Activated CD4-positive, alpha-beta T cell treated with anti-CD3 and anti-CD28 coated beads, Interleukin-2, Interleukin-4, amounts not matched to agents 100 ng/mL and 50 ng/mL, durations not matched to agents 16 hours and 8 hours (primary cell): Measurements from ENCODE around the gene CORIN.
A peak's percentile ranks its signal among the peaks of the same experiment; 100 is the strongest.

Experiments used
- DNase-seq: peaks from one replicate; pipeline ENCODE4 v3.0.0-alpha.2; 2020; ENCODE audit warnings: low spot score

CORIN gene

GRCh38 chr4:47837908-47838294 lies at the start of gene CORIN:
CORIN (minus strand) TSS chr4:47838067; CDS start chr4:47837949, 118 bp downstream.
- DNase-seq: no peak

DNA sequence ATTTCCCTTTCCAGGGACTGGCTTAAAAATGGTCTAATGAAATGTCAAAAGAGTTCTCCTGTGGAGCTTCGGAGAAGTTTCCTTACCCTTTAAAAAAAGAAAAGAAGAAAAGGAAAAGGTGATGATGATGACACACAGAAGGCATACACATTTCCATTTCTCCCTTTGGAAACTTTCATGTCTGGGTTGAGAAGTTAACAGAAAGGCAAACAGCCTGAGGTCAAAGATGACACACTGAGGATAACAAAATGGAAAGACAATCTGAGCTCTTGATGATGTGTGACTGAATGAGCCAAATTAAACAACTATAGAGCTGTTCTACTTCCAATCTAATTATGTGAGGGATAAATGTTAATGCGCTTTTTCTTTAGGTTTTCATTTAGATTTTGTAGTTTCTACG lies 44.4 kb upstream of the CORIN start:
- DNase-seq: no peak

- no peak for DNase-seq
Observed at GRCh38 chr4:47879458-47879857, 41.6 kb upstream of the CORIN start.

GRCh38 chr4:47876784-47877546 lies 39.1 kb upstream of the CORIN start:
- no peak for DNase-seq

GRCh38 chr4:47876310-47876709 lies 38.4 kb upstream of the CORIN start:
- no peak for DNase-seq

- peak; percentile 70 for DNase-seq
Observed at GRCh38 chr4:47873877-47874541, 36.1 kb upstream of the CORIN start.

DNA sequence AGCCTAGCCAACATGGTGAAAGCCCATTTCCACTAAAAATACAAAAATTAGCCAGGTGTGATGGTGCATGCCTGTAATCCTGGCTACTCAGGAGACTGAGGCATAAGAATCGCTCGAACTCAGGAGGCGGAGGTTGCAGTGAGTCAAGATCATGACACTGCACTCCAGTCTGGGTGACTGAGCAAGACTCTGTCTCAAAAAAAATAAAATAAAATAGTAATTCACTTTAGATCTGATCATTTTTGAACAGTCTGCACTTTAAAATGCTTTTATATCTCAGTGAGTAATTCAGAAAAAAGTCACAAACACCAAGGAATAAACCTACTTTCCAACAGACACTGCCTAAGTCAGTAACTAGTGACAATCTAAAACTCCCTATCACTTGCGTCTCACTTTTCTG lies 25.6 kb upstream of the CORIN start:
- DNase-seq: no peak

GRCh38 chr4:47862297-47862696 lies 24.4 kb upstream of the CORIN start:
- DNase-seq: no peak

- DNase-seq: no peak
Observed at GRCh38 chr4:47860305-47860704, 22.4 kb upstream of the CORIN start.

DNA sequence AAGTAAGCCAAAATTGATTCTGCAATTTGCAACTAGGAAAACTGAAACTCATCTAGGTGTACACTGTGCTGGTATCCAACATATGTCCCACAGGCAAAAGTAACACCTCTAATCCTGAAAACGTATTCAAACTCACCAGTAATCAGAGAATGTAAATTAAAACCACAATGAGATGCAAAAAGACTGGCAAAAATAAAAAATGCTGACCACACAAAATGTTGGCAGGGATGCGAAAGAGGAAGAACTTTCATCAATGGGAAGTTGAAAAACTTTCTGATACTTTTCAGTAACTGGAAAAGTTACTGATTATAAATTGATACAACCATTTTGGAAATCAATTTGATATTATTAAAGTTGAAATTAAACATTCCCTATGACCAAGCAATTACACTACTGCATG lies 20.1 kb upstream of the CORIN start:
- DNase-seq: no peak

- no peak for DNase-seq
Observed at GRCh38 chr4:47856713-47857112, 18.8 kb upstream of the CORIN start.

- no peak for DNase-seq
Observed at GRCh38 chr4:47855350-47855749, 17.5 kb upstream of the CORIN start.

DNA sequence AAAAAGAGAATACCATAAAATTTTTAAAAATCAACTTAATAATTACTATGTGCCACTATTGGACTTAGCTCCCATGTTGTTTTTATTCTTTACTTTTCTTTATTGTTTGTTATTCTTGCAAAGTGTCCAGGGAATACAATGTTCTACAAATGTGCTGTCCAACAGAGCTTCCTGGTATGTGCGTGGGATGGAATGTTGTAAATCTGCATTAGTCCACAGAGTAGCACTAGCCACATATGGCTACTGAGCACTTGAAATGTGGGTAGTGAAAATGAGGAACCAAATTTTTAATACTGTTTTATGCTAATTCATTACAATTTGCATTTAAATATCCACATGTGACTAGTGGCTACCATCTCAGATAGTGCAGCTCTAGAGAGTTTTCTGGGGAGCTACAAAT lies 14.3 kb upstream of the CORIN start:
- DNase-seq: no peak

DNA sequence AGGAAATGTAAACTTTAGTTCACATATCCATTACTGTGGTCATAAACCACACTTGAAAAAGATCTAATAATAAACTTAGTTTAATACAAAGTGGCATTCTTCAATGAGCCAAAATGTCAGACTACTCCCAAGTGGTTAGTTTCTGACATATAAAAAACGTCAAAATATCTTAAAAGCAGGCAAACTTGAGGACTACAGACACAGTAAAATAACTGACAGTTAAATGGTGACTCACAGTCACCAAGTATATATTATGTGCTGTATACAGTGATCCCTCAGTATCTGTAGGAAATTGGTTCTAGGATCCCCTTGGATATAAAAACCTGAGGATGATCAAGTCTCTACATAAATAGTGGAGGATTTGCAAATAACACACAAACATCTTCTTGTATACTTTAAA lies 11.6 kb upstream of the CORIN start:
- DNase-seq: no peak

DNA sequence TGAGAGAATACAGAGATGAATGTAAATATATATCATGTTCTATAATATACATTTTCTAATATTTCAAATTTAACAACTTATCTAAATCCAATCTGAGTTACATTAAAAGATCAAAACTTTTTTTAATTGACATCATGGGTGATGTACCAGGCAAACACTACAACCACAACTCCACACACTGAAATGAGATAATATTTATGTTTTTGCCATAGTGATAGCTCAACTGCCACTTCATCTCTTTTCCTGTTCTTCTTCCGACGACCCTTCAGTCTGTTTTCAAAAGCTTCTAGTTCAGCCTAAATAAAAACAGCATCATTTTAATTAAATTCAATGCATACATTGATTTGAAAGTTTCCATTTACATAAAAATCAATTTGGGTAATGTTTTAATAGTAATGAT lies 10.2 kb upstream of the CORIN start:
- DNase-seq: no peak

GRCh38 chr4:47842985-47843384 lies 5.1 kb upstream of the CORIN start:
- DNase-seq: no peak

- DNase-seq: no peak
Observed at GRCh38 chr4:47840291-47840690, 2.4 kb upstream of the CORIN start.

DNA sequence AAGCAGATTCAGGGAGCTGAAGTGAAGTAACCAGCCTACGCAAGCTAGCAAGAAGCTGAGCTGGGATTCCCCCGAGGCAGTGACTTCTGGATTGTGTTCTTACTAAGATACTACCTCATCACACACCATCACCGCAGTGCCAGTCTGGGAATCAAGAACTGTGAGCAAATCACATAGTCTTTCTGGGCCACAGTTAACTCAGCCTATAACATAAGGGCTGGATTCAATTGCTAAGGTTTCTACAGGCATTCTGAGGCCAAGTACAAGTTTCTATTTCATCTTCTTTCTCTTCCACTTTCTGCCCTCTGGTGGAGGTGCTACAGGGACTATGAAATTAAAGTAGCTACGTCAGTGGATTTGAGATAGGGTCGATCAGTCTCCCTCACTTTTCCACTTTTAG lies 1.4 kb upstream of the CORIN start:
- peak; percentile 73 for DNase-seq

- no peak for DNase-seq
Observed at GRCh38 chr4:47838445-47838844, 578 bp upstream of the CORIN start.

GRCh38 chr4:47837094-47837907 lies 566 bp downstream of the CORIN start:
- peak; percentile 19 for DNase-seq

GRCh38 chr4:47836641-47837093 lies 1.2 kb downstream of the CORIN start:
- DNase-seq: peak; percentile 63

DNA sequence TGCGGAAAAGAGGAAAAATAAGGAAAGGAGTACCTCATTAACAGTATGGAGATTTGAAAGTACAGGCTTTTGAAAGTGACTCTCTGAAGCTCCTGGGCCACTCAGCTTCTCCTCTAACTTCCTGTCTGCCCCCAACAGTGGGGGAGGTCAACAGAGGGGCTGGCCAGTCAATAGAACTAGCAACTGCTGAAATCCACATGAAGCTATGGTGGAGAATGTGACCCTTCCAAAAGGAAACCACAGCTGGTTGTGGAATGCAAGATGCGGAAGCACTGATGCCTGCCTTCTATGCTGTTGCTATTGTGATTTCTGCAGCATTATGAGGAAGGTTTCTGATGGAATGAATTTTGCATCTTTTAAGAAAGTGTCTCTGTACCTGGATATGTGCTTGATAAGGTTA lies 2.4 kb downstream of the CORIN start:
- no peak for DNase-seq
